ENCODE data around the gene ACTN1. TPM values are rescaled to one million over a fixed set of nuclear protein-coding genes. Genes with fewer than 3 reads are reported as not detected.

The ACTN1 gene
- total RNA-seq, 1 donor from 2014 or later: 460 TPM

DNA sequence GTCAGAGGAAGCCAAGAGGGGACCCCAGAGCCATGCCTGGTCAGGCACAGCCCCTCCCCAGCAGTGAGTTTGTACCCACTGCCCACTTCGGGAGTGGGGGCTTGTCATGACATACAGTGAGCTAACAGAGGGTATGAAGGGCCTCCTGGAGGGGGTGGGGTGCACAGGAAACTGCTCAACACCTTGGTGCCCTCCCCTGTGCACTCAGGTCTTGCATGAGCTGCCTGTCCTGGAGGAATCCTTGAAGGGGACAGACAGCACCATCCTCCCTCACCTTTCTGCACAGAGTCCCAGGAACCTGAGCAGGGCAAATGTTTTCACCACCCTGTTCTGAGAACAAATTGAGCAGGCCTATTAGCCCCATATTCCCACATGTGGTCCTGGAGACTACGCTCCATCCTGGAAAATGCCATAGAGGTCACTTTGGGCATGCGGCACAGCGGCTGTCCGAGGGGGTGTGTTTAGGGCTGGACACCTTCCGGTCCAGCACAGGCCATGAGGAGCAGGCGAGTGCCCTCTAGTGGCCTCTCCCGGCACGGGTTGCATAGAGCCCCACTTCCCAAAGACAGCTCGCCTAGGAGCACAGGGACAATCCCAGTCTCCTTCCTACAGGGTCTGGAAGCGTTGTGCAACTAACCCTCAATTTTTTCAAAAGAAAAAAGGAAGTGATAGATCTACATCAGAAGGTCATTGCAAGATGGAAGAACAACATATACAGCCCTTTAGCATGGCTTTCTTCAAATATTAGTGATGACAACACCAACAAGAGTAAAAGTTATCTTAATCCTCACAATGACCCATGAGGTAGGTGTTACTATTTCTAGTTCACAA, 154.4 kb downstream of the ACTN1 start:
- DNase-seq (ENCODE audit: low spot score): peak; percentile 87

DNA sequence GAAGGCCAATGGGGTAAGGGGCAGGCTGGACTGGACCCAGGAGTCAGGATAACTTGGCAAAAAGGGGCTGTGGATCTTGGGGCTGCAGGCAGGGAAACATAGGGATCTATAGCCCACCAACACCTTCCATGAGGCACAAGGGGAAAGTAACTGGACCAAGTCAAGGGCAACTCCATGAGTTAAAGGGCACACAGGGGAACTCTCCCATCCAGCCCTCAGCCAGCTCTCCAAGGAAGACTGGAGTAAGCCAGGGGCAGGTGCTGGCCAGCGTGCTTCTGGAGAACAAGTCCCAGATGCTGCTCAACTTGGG, 154.9 kb downstream of the ACTN1 start:
- no peak for DNase-seq (ENCODE audit: low spot score)

Other genes with a start within 250 kb of the ACTN1 start
- gene ZFP36L1, start 186.2 kb downstream of the ACTN1 start, total RNA-seq: 398 TPM
- gene DCAF5, start 173.8 kb upstream of the ACTN1 start, total RNA-seq: 56.4 TPM
- gene EXD2, start 212.2 kb upstream of the ACTN1 start, total RNA-seq: 31.0 TPM

Measured in mucosa of gallbladder (tissue), 1 donor.